ENCODE results near the gene FBXL7. TPM values are rescaled to one million over a fixed set of nuclear protein-coding genes. Genes with fewer than 3 reads are reported as not detected.

FBXL7 gene
- total RNA-seq, 1 donor from 2014 or later, result 12.3 TPM

DNA sequence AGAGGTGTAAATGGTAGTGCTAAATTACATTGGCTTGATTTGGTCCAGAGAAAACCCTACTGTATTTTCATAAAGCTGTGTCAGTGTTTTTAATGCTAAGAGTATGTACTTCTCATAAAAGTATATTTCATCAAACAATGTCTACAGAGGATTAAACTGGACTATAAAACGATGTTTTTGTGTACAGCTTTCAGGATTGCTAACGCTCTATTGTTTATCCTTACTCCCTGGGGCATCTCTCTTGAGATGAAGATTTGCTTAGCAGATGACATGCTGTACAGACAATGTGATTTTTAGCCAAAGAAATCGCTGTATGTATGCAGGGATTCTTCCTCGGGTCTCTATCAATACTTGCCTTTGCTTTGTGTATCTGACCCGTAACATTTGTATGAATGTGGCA lies 216.0 kb downstream of the FBXL7 start:
- DNase-seq (ENCODE audit: low spot score), result no peak

DNA sequence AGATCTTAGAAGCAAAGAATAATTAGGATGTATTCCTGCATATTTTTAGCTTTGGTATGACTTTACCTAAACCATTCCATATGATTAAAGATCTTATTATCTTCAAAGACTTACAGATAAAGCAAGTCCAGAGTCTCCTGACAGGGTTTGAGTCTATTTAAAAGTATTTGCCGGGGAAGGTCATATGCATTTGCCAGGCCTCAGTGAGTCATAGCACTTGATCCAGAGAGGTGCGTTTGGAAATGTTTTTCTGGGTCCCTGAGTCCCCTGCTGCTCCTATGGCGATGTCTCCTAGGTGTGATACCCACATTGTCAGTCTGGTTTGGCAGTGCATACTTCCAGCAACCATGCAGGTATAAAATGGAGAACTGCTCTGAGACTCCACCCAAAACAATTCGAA lies 217.0 kb downstream of the FBXL7 start:
- no peak for DNase-seq (ENCODE audit: low spot score)

DNA sequence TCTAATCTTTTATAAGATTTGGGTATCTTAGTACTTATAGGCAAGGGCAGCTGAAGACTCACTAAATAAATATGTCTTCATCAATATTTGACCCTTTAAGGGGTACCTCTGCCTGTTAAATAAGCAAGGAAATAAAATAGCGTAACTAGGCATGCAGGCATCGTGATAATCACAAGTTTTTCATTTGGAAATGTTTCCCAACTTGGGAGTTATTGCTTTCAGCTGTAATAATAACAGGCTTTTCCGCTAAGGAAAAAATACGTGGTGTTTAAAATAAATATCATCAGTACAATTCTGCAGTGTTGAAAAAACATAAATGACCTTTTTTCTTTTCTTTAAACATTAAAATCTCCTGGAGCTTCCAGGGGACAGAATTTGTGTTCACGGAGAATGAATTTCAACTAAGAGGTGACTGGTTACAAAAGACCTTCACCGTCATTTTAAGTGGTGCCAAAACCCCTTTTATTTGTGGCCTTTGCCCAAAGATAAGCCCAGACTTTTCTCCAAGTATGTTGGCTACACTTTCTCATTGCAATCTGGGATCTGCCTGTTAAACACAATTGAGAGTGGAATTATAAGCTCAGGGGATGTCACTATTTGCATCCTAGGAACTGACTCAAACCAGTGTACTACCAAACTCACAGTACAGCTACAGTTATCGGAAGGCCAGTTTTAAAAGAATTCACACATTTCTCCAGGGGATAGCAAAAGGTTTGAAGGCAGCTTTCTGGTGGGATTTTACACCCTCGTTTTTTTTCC lies 218.6 kb downstream of the FBXL7 start:
- no peak for DNase-seq (ENCODE audit: low spot score)

DNA sequence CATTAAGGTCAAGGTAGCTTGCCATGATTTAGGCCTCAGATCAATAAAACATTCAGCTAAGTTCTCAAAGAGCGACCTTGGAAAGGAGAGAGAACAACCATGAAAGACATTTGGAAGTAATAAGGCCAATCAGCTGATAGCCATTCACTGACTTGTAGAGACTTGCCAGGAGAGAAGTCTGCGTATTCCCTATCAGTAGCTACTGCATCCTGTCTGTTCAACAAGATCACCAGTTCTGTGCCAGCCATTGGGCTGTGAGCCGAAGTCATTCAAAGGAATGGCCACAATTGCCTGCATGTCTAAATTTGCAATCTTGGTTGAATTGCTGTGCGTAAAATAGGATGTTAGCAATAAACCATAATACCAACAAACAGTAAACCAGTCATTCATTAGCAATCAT lies 219.8 kb downstream of the FBXL7 start:
- DNase-seq (ENCODE audit: low spot score), result no peak

DNA sequence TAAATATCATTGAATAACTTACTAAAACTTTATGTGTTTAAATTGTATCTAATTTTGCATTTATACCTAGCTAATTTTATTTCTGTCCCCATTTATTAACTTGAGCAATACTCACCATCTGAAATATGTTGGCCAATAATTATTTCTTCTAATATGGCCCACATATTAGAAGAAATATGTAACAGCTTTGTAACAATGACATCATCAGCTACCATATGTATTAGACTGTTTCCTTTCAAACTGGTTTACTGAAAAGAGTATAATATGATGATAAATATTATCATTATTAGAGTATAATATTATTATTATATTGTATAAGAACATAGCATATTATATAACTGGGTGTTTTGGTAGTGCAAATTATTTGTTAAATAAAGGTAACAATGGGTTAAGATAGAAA lies 220.5 kb downstream of the FBXL7 start:
- DNase-seq (ENCODE audit: low spot score), result no peak

DNA sequence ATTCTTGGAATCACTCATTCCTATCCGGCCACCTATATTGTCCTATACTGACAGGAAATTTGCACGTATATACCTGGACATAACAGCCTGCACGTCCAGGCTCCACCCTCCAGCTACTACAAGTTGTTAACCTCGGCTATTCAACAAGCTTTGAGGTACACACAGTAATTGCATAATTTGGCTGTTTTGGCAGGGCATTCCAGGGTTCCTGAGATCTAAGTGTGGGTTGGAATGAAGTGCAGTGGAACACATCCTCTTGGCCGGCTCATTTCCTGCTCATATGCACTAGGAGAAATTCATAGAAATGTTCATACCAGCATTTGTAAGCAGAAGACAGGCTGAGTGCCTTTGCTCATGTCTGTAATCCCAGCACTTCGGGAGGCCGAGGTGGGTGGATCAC lies 222.3 kb downstream of the FBXL7 start:
- no peak for DNase-seq (ENCODE audit: low spot score)

DNA sequence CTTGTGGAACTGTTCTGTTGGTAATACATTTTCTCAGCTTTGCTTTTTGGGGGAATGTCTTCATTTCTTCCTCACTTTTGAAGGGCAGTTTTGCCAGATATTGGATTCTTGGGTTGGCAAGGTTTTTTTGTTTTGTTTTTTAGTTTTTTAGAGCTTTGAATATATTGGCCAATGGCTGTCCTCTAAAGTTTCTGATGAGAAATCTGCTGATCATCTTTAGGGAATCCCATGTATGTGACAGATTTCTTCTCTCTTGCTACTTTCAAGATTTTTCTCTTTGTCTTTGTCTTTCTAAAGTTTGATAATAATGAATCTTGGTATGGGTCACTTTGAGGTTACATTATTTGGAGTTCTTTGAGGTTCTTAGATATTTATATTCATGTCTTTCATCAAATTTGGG lies 227.4 kb downstream of the FBXL7 start:
- no peak for DNase-seq (ENCODE audit: low spot score)

DNA sequence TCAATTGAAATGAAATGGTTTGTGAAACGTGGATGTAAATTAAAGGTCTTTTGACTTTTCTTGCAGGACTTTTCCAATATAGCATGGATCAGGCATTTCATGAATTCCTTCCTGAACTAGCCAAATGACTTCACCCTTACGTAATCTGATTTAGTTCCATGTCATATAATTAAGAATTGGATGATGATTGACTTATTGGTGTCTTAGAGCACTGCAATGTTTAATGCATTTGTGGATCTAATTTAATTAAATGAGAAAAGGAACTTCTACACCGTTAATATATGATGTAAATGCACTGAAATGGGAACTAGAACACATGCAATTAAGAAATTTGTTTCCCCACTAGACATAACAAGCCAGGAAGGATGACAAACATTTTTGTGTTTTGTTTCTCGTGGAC lies 228.8 kb downstream of the FBXL7 start:
- no peak for DNase-seq (ENCODE audit: low spot score)

DNA sequence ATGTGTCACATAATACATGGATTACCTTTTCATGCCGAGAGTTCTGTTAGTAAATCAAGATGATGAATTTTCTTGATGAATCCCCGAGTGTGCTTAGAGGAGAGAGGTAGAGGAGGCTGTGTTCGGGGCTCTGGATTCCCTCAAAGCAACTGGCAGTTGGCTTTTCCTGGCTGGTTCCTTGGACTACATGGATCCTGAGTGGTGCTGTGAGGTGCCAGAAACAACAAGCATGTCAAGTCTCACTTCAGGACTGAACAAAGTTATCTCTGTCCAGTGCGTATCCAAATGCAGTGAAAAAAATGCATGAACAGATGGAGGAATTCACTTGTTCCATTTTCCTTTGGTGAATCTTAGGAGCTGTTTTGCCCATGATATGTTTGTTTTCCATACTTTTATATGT lies 231.7 kb downstream of the FBXL7 start:
- no peak for DNase-seq (ENCODE audit: low spot score)

DNA sequence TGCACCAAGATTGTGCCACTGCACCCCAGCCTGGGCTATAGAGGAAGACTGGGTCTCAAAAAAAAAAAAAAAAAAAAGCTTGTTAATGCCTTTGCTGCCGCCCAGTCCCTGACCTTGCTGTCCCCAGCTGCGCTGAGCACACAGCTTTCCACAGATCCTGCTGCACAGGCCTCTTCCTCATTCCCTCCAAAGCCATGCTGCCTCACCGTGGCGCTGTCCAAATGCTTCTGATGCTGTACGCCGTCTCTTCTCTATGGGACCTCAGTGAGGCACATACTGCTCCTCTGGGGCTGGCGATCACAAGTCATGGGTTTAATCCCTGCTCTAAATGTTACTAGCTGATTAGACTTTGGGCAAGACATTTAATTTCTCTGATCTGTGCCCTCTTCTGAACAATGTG lies 234.1 kb downstream of the FBXL7 start:
- DNase-seq (ENCODE audit: low spot score), result no peak

DNA sequence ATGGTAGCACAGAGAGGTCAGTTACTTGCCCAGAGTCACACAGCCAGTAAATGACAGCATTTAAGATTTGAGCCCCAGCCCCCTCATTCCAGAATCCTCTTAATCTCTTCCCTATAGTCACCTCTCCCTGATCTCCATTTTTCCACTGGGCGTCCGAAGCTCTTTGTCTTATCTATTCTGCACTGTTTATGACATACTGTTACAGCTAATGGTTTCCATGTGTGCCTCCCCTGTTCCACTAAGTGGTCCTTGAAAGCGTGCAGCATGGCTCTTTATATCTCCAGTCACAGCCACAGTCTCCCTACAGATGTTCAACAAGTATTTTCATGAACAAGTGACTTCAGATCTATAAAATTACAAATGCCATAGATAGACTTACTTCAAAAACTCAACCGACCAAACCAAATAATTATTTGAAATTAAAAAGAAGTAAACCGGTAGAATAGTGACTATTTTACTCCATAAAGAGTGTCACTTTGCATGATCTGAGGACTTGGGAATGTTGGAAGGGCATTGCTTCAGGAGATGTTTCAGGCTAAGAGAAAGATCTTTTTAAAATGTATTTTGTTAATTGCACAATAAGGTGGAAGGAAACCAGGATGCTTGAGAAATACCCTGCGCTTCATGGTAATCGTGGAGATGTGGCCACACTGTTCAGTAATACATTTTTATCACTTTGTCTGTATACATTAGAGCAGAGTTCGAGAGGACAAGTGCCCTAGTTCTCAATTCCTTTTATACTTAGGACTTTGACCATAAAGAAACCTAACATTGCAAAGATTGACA lies 237.2 kb downstream of the FBXL7 start:
- no peak for DNase-seq (ENCODE audit: low spot score)

DNA sequence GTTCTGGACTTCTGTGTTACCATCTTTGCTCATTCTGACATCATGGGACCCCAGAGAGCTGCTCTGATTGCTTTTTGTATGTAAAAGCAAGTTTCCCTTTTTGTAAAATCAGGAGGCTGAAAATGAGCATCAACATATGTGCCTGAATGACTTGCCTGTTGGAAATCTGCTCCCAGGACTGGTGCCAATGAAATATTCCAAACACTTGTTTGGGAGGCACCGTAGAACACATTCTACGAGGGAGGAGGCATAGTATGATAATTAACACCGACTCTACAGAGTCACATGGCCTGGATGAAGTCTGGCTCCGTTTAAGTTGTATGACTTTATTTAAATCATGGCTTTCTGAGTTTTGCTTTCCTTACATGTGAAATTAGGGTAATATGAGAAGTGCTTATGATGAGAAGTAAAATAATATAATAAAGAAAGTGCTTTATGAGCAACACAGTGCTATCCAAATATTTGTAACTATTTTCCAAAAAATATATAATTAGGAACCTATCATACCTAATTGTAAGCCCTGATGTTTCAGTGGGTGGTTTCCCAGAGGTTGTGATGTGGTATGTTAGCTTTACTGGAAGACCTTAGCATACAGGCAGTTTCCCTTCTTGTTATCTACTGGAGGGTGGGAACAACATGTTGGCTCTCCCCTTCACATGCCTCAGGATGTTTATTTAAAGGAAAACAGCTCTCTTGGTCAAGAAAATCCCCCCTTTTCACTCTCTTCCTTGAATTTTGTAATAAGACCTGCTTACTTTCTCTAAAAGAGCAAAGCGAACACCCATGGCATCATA lies 238.1 kb downstream of the FBXL7 start:
- no peak for DNase-seq (ENCODE audit: low spot score)

DNA sequence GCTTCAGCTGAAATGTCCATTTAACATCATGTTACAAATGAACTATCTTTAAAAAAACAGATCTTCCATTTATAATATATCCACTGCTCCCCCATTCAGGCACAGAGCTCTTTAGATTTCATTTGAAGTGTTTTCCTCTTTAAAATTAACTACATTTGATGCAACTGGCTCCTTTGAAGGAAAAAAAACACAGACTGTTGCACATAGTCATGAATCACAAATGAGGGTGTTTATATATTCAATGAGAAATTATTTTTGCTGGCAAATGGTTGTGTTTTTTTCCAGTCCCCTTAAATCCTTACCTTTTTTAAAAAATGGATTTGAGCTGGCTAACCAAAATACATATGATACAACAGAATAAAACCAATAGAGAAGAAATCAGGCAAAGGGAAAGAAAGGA lies 240.4 kb downstream of the FBXL7 start:
- no peak for DNase-seq (ENCODE audit: low spot score)

DNA sequence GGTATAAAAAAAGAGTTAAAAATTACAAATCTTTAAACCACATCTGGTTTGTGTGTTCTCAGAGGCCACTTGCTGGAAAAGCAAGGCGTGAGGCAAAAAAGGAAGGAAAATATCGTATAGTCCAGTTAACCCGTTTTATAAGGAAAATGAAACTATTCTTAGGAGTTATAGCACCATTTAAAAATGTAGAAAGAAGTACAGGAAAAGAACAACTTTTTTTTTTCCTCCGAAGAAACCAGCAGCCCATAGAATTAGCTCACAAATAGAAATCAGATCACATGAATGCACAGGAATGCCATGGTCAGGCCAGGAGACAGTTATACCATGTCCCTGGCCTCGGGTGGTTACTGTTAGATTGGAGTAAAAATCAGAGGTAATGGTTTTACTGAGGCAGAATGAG lies 241.6 kb downstream of the FBXL7 start:
- DNase-seq (ENCODE audit: low spot score), result no peak

DNA sequence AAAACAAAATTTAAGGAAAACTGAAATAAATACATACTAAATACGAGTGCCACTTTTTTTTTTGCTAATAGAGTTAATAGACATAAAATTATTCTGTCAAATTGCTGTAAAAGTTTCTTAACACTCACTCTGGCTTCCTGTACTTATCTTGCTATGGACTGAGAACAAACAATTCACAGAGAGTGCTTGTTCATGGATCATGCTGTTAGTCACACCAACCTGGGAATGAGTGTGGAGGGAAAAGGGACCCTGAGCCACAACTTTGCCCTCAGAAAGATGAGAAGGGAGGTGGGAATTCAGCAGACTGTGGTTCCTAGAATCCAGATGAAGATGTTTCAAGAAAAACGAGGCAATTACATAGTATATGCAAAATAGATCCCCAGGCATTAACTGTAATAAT lies 246.9 kb downstream of the FBXL7 start:
- DNase-seq (ENCODE audit: low spot score), result no peak

DNA sequence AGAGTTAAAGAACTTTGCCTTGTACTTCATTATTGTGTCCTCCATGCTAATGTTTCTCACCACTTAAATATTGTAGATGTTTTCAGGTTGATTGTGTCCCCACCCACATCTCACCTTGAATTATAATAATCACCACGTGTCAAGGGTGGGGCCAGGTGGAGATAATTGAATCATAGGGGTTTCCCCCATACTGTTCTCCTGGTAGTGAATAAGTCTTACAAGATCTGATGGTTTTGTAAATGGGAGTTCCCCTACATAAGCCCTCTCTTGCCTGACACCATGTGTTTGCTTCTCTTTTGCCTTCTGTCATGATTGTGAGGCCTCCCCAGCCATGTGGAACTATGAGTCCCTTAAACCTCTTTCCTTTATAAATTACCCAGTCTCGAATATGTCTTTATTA lies 248.3 kb downstream of the FBXL7 start:
- DNase-seq (ENCODE audit: low spot score), result no peak

DNA sequence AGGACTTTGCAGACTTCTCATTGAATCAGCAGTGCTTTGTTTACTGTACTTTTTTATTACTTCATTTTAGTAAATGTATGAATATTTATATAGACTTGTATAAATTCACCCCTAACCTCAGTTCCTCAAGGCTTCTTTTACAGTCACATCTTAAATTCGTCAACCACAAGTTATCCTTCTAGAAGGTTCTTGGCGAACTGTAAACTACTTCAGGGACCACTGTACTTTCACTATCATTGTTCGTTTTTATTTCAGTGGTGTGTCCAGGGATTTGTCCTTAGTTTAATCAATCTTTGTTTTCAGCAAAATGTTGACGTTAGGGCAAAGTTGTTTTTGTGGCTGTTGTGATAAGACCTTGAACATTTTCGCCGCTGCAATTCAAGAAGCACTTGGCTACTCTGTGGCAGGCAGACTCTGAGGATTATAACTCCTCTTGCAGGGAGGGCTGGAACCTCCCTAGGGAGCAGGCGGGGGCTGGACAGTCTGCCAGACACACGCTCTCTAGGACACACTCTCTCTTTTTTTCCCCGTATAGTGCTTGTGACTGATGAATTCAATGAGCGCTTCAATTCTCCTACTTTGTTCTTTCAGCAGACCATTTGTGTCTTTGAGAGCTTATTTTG lies 252.8 kb downstream of the FBXL7 start:
- DNase-seq (ENCODE audit: low spot score), result no peak

DNA sequence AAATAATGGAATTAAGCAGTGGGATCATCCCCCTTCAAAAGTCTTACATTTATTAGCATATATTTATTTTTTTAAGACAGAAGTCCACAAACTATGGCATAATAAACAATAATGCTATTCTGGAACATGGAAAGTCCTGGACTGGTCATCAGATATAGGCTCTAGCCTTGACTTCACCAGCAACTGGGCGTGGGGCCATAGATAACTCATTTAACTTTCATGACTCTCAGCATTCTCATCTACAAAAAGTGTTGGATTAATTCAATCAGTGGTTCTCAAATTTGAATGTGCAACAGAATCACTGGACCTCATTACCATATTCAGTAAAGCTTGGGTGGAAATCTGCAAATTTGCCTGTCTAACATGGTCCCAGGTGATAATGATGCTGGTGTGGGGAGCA lies 253.8 kb downstream of the FBXL7 start:
- no peak for DNase-seq (ENCODE audit: low spot score)

DNA sequence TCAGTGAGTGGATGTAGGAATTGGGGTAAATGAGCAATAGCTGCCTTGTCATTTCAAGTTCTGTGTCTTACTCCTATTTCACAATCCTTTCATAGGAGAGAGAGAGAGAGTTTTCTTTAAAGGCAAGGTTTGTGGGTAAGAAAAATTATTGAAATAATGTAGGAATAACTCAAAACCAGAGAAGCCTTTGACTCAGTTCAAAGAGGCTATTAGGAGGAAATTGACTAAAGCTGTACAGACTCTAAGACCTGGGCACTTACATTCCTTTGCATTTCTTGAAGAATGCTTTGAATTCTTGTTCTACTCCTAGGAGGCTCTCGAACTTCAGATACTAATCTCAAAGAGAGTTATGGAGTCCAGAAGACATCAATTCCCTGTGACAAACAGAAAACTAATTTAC lies 257.1 kb downstream of the FBXL7 start:
- DNase-seq (ENCODE audit: low spot score), result no peak

DNA sequence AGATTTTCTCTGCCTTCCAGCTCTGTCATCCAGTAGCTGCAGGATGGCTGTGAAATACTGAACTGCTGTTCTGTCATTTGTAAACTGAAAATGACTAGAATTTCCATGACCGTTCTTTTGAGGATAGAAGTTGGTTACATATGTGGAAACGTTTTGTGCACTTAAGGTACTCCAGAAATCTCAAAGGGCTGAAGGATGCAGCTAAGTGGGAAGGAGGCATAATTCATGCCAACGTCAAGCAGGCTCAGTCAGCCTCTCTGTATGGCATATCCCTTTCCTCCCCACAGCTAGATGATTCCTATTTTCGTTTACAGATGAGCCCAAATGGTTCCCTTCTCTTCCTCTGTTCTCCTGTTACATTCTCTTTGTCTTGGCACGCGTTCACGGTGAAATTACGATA lies 257.6 kb downstream of the FBXL7 start:
- DNase-seq (ENCODE audit: low spot score), result no peak

DNA sequence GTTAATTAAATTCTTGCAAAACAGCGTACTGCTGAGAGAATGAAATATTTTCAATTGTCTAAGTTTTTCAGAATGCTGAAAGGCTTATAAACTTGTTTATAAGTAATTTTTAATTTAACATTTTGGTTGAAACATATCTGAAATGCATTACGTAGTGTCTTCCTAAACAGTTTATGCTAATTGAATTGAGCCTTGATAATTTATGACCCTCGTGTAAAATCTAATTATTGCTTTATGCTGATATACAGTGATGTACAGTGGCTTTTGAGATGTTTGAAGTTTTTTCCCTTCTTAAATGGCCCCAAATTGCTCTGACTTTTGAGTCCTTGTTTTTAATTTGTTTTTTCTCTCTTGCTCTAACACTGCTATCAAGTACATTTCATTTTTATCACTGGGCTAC lies 262.7 kb downstream of the FBXL7 start:
- no peak for DNase-seq (ENCODE audit: low spot score)

DNA sequence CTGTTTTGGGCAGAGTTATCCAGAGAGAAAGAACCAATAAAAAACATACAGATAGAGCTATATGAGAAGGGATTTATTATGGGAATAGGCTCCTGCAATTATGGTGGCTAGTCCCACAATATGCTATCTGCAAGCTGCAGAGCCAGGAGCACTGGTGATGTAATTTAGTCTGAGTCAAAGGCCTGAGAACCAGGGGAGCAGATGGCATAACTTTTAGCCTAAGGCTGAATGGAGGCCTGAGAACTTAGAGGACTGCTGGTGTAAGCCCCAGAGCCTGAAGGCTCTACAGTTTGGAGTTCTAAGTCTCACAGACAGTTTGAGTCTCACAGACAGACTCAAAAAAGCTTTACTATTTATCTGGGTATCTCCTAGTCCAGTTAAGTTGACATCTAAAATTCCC lies 263.8 kb downstream of the FBXL7 start:
- DNase-seq (ENCODE audit: low spot score), result no peak

All from ureter (tissue), 1 donor.